Stimulated activated CD4-positive, alpha-beta T cell treated with anti-CD3 and anti-CD28 coated beads, Interleukin-4, amount 100 ng/mL, for 1 hour (primary cell): ENCODE data around the gene C3AR1.
A peak's percentile ranks its signal among the peaks of the same experiment; 100 is the strongest.
"Not testable (repeated sequence)": the region's sequence is repeated elsewhere in the genome, so short reads cannot be mapped to it uniquely, and the experiment has no call there.

Experiments used
- DNase-seq: peaks from one replicate; pipeline ENCODE4 v3.0.0-alpha.2; 2020

Gene C3AR1

DNA sequence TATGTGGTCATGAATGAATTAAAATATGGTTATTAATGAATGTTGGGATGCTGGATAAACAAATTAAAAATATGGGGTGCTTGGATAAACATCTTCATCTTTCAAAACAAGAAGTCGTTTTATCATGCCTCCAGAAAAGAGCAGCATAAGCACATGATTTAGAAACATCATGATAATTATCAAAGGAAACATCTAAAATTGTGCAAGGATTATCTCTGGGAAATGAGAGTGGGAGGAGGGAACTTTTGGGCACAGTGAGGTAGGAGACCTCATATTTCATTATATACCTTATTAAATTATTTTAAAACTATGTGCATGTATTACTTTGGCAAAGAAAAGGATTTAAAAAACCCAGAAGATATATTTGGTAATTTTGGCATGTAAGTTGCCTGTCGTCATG lies 8.9 kb downstream of the C3AR1 start:
- no peak for DNase-seq

GRCh38 chr12:8054816-8055215 lies 11.3 kb downstream of the C3AR1 start:
- DNase-seq: no peak

DNA sequence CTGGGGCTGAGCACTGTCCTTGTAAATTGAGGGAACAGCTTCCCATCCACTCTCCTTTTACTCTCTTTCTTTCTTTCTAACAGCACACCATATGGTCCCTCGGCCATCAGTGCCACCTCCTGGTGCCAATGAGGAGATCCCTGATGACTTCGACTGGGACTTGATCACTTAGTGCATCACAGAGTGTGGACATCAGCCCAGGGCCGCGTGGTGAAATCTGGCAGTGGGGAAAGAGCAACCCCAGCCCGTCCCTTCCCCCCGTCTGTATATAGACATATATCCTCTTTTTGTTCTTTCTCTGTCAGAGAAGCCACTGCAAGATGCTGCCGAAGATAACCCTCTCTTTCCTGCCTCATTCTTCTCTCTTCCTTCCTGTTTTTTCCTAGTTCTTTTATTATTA lies 13.5 kb downstream of the C3AR1 start:
- no peak for DNase-seq

- no peak for DNase-seq
Observed at GRCh38 chr12:8050600-8051250, 15.4 kb downstream of the C3AR1 start.

DNA sequence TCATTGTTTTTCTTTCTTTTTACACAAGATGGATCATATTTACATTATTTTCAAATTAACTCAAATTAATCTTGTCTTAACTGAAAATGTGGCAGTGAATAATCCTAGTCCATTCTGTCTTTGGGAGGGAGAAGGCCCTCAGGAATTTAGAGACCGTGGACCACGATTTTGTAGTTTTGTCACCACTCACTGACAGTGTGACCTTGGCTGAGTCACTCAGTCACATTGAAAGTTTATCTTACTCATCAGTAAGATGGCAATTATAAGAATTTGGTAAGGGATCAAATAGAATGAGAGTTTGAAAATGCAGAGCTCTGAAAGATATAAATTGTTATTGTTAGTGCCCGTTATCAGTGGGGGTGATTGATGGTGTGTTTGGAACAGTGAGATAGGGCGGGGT lies 17.3 kb downstream of the C3AR1 start:
- no peak for DNase-seq

- DNase-seq: no peak
Observed at GRCh38 chr12:8047842-8048241, 18.3 kb downstream of the C3AR1 start.

DNA sequence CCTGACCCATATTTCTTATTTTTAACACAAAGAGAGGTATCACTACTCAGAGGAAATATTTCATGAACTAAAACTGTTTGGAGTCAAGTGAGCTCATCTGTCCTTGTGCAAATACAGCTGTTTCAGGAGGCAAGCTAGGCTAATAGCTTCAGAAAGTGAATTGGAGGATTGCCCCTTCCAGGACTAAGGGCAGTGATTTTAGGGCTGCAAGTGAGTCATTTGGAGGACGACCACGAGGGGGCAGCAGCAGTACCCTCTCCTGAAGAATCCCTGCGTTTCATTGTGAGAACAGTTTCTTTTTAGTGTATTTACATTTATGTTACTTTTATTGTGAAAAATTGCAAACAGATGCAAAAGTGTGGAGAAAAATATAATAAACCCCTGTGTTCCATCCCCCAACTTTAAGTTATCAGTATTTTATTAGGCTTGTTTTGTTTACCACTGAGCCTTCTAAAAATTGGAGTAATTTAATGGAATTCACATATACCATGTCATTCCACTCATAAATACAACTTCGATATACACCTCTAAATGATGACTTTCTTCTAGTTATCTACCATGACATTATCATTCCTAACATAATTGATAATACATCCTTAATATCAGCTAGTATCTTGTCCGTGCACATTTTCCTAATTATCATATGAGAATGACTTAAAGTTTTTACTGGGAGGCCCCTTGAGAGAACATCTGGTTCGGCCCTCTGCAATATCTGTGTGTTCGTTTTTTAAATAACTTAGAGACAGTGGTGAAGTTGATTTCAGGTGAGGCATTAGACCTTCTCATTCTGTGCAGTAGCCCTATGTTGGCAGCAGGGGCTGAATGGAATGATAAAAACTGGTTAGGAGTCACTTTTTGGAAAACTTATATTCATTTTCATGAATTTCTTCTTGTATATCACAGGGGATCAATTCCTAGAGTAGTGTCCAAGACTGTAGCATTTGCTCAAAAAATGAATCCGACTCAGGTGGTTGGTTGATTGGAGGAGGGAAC lies 19.9 kb downstream of the C3AR1 start:
- peak; percentile 84 for DNase-seq

- DNase-seq: no peak
Observed at GRCh38 chr12:8040791-8041190, 25.4 kb downstream of the C3AR1 start.

DNA sequence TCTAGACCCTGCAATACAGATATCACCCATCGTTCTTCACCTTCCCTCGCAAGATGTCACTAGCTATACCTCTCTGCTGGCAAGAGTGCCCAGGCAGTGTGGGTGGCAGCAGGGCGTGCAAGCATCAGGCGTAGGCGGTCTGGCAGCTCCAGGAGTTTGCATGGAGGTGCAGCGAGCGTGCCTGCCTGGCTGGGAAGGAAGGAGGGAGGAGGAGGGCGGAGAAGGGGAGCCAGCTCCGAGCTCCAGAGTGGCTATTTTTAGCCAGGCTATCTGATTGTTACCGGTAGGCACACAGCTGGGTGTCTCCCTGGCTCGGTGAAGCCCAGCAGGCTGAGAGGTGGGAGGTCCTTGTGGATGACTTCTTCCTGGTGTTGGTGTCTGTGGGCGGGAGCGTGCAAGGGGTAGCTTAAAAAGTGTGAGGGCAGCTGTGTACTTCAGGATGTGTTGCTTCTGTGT lies 27.5 kb downstream of the C3AR1 start:
- DNase-seq: peak; percentile 18

DNA sequence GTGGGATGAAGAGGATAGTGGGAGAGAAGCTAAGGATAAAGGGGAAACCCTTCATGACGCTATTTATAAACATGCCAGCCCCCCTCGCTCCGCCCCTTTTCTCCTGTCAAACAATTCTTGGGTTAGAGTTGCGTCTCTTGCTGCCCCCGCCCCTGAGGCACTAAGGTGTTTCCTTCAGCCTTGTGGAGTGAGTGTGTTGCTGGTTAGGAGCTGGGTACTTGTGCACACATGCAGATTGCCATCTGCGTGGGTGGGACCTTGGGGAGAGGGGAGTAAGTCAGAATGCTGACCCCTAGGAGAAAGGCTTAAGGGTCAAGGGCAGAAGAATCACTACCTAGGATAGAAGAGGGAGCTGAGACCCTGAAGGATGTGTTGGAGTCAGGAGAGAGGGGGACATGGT lies 28.2 kb downstream of the C3AR1 start:
- DNase-seq: no peak

- no peak for DNase-seq
Observed at GRCh38 chr12:8037046-8037663, 29.0 kb downstream of the C3AR1 start.

- DNase-seq: no peak
Observed at GRCh38 chr12:8036346-8036745, 29.8 kb downstream of the C3AR1 start.

DNA sequence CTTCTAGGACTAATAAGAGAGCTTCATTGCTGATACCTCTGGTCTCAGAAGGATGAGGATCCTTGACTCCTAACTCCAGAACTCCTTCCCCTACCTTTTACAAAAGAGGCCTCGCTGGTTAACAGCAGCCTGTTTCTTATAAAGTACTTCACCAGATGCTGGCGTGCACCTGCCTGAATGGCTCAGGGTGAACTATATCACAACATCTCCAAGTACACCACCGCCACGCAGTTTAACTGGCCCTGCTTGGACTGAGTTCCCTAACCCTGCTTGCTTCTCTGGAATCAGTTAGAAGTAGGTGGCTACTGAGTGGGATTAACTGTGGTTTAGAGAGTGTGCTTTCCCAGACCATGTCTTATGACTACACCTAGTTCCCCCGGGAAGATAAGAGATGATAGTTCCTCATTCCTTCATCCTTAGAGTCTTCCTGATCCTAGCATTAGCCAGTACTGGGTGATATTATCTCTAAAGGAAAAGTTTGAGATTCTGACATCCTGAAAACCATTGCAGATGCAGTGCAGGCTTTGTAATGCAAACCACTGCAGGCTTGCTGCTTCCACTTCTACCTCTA lies 30.6 kb downstream of the C3AR1 start:
- no peak for DNase-seq

- DNase-seq: no peak
Observed at GRCh38 chr12:8034802-8035201, 31.4 kb downstream of the C3AR1 start.

GRCh38 chr12:8033153-8034044 lies 32.8 kb downstream of the C3AR1 start:
- DNase-seq: peak; percentile 50

- DNase-seq: peak; percentile 83
Observed at GRCh38 chr12:8032242-8033152, 33.7 kb downstream of the C3AR1 start, which contains the start of gene FOXJ2. FOXJ2 (plus strand) TSS chr12:8032716; CDS start chr12:8039833, 7,117 bp downstream.

GRCh38 chr12:8031872-8032241 lies 34.3 kb downstream of the C3AR1 start:
- no peak for DNase-seq

GRCh38 chr12:8031017-8031416 lies 35.1 kb downstream of the C3AR1 start:
- DNase-seq: not testable (repeated sequence)

- DNase-seq: no peak
Observed at GRCh38 chr12:8030189-8030588, 36.0 kb downstream of the C3AR1 start.

- DNase-seq: no peak
Observed at GRCh38 chr12:8028267-8028666, 37.9 kb downstream of the C3AR1 start.

GRCh38 chr12:8027856-8028255 lies 38.3 kb downstream of the C3AR1 start:
- DNase-seq: no peak
